ENCODE results near the gene ITGA1. TPM values are rescaled to one million over a fixed set of nuclear protein-coding genes. Genes with fewer than 3 reads are reported as not detected.

ITGA1 gene
- total RNA-seq, 6 experiments from 2014 or later = 46.9 to 101 (median 83.9) TPM

DNA sequence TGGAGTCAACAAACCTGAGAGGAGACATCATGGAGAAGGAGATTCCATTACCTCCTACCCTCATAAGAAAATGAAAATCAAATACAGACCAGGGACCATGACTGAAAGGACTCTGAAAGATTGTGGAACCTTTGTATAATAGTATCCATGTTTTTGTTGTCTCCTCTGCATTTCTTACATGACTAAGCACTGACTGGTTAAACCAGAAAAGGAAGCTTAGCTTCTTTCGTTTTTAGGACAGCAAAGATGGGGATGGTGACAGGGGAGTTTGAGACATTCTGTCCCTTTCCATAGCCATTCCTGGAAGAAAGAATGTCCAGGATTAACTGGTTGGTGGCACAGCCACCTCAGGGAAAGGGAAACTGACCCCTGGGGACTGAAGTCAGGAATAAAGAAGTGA lies 22.2 kb downstream of the ITGA1 start:
- DNase-seq = peak; percentile 45
- no peaks in the 10 kb centered on the region; the same call in 1 of the 2 replicates for H3K27me3 Mint-ChIP-seq (ENCODE audit: insufficient read depth)
- peak overlapping the region; percentile 79 for H3K4me3 Mint-ChIP-seq
- H3K4me1 Mint-ChIP-seq (ENCODE audit: low read depth) = peaks cover 100% of the 10 kb centered on the region
- peaks cover 18% of the 10 kb centered on the region for H3K36me3 Mint-ChIP-seq (ENCODE audit: low read depth)
- H3K9me3 Mint-ChIP-seq = no peaks in the 10 kb centered on the region
- peak overlapping the region; percentile 96 for H3K27ac Mint-ChIP-seq
- TF ChIP-seq, protein P1, sequence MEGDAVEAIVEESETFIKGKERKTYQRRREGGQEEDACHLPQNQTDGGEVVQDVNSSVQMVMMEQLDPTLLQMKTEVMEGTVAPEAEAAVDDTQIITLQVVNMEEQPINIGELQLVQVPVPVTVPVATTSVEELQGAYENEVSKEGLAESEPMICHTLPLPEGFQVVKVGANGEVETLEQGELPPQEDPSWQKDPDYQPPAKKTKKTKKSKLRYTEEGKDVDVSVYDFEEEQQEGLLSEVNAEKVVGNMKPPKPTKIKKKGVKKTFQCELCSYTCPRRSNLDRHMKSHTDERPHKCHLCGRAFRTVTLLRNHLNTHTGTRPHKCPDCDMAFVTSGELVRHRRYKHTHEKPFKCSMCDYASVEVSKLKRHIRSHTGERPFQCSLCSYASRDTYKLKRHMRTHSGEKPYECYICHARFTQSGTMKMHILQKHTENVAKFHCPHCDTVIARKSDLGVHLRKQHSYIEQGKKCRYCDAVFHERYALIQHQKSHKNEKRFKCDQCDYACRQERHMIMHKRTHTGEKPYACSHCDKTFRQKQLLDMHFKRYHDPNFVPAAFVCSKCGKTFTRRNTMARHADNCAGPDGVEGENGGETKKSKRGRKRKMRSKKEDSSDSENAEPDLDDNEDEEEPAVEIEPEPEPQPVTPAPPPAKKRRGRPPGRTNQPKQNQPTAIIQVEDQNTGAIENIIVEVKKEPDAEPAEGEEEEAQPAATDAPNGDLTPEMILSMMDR (IDR thresholded peaks at IDR 0.05) = no peak

DNA sequence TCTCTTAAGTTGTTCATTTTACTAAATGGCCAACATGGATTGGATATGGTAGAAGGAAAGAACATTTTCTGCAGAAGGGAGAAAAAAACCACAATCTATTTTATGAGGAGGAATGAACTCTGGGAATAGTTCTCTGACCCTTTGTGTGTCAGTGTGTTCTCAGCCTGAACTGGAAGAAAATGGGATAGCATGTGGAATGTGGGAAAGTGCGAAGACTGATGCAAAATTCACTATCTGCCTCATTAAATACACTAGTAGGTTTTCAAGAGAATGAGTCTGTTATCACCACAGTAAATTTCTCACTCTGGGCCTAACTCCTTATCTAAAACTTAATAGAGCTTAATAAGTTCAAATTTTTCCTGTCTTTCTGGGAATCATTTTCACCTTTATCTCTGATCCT lies 22.7 kb downstream of the ITGA1 start:
- Mint-ChIP-seq H3K9me3 (no peaks in the 10 kb centered on the region), H3K27ac (peak overlapping the region; percentile 96), H3K4me3 (peak overlapping the region; percentile 79), H3K4me1 (ENCODE audit: low read depth) (peaks cover 100% of the 10 kb centered on the region), H3K36me3 (ENCODE audit: low read depth) (peaks cover 13% of the 10 kb centered on the region), H3K27me3 (ENCODE audit: insufficient read depth) (no peaks in the 10 kb centered on the region; the same call in 1 of the 2 replicates)
- TF ChIP-seq, protein P1 (IDR thresholded peaks at IDR 0.05) = no peak
- DNase-seq = no peak

DNA sequence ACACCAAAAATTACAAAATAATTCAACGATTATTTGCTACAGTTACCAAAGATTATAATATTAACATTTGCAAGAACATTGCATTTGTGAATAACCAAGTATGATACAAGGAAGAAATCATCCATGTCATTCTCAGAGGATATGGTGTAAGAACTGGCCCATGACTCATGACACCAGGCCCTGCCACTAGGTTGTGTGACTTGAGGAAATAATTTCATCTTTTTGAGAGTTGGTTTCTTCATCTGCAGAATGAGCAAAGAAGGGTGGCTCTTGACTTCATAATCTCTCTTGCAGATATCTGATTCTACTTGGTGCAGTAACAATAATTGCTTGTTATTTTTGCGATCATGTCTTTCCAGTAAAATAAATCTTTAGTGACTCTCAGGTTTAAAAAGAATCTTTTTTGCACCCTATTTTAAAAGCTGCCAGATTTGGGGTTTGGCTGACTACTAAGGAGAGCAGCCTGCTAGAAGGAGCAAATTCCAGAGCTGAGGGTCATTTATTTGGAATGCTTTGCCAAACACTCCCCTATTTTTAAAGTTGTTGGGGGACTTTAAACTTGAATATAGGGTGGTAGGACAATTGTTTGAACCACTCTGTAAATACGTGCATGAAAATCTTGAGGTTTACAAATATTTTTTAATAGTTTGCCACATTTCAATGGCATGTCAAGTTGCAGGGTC lies 23.5 kb downstream of the ITGA1 start:
- Mint-ChIP-seq H3K4me3 (peak overlapping the region; percentile 79), H3K9me3 (no peaks in the 10 kb centered on the region), H3K27ac (peak overlapping the region; percentile 96), H3K27me3 (ENCODE audit: insufficient read depth) (no peaks in the 10 kb centered on the region; the same call in 1 of the 2 replicates), H3K36me3 (ENCODE audit: low read depth) (peaks cover 6% of the 10 kb centered on the region; the same call in 1 of the 2 replicates), H3K4me1 (ENCODE audit: low read depth) (peaks cover 93% of the 10 kb centered on the region)
- TF ChIP-seq, protein P1 (IDR thresholded peaks at IDR 0.05) = no peak
- DNase-seq = peak; percentile 75

DNA sequence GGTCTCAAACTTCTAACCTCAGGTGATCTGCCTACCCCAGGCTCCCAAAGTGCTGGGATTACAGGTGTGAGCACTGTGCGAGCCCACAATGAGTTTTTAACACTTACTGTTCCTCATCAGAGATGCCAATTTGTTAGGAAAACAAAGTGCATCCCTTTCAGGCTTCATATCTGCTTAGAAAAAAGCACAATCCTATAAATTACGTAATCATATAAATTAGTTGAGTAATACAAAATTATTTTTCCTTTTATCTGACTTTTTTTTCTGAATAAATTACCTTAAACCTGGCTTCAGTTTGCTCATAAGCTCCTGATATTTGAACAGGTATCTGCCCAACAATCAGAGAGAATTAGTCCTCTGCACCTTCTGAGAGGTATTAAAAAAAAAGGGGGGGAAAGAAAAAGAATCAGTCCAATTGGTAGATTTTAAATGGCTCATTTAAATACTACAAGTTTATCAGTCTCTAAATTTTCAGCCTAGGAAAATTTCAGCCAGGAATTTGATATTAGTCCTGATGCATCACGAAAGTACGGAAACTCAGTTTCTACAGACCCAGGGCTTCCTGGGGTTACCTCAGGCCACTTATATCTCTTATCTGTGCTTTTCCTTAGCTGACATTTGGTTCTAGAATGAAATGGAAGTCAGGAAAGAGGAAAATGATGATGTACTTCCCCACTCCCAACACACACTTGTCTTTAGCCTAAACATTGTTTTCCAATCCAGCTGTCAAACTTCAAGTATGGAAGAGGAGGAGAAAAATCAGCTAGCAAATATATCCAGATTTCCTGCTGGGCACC lies 26.8 kb downstream of the ITGA1 start:
- Mint-ChIP-seq H3K36me3 (ENCODE audit: low read depth) (peaks cover 6% of the 10 kb centered on the region; the same call in 1 of the 2 replicates), H3K27me3 (ENCODE audit: insufficient read depth) (no peaks in the 10 kb centered on the region; the same call in 1 of the 2 replicates), H3K4me1 (ENCODE audit: low read depth) (peaks cover 67% of the 10 kb centered on the region), H3K4me3 (no peak overlapping the region), H3K9me3 (no peaks in the 10 kb centered on the region), H3K27ac (no peak overlapping the region)
- no peak for DNase-seq
- TF ChIP-seq, protein P1 (IDR thresholded peaks at IDR 0.05) = no peak

DNA sequence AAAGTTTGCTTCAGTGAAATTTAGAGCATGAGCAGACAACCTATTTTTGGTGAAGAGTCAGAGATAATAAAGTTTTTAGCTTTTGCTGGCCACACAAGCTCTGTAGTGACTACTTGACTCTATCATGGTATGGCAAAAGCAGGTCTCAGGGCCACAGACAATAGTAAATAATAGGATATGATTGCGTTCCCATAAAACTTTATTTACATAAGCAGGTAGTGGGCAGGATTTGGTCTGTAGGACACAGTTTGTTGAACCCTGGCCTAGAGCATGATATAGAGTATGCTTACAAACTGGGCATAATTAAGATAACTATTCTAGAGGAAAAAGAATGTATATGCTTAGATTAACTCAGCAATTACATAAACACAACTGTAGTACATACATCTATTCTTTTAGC lies 30.1 kb downstream of the ITGA1 start:
- DNase-seq = no peak
- Mint-ChIP-seq H3K9me3 (no peaks in the 10 kb centered on the region), H3K4me1 (ENCODE audit: low read depth) (peaks cover 34% of the 10 kb centered on the region), H3K4me3 (no peak overlapping the region), H3K27me3 (ENCODE audit: insufficient read depth) (no peaks in the 10 kb centered on the region; the same call in 1 of the 2 replicates), H3K36me3 (ENCODE audit: low read depth) (peaks cover 6% of the 10 kb centered on the region; the same call in 1 of the 2 replicates), H3K27ac (no peak overlapping the region)
- TF ChIP-seq, protein P1 (IDR thresholded peaks at IDR 0.05) = no peak

Data from HFFc6 (cell line).